Suppressor macrophage treated with lipopolysaccharide for 4 hours (primary cell): Measurements from ENCODE around the gene RAPSN.
A peak's percentile ranks its signal among the peaks of the same experiment; 100 is the strongest.

ENCODE experiments used
- DNase-seq: peaks from one replicate; pipeline ENCODE4 v3.0.0-alpha.2; 2020

RAPSN gene

DNA sequence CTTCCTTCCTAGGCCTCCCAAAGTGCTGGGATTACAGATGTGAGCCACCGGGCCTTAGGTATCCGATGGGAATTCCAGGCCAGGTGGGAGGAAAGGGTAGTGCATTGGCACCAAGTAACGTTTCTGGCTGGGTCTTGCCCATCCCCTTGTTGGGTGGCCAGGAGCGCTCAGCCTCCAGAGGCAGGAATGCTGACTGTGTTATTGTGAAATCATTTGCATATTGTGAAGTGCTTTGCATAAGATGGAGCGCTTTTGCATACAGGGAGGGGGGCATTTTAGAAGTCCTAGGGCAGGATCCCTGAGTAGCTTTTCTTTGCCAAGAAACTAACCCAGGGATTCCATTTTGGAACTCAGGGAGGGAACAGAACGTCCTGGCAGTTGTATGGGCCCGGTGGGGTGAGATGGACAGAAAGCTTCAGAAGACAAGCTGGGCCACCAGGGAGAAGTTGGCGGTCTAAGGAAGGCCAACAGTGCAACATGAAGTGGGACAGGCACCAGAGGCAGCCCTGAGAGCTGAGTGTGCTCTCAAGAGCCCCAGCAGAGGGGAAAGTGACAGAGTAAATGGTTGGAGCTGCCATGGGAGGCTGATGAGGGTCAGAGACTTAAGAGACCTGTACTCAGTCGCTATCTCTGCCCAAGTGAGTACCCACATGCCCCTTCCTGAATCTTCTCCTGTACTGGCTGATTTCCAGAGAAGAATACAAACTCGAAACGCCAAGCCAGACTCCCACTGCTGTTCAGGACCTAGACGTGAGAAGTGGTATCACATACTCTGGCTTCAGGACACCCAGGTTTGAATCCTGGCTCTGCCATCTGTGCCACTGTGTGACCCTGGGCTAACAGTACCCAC, 41.8 kb downstream of the RAPSN start:
- peak; percentile 84 for DNase-seq

DNA sequence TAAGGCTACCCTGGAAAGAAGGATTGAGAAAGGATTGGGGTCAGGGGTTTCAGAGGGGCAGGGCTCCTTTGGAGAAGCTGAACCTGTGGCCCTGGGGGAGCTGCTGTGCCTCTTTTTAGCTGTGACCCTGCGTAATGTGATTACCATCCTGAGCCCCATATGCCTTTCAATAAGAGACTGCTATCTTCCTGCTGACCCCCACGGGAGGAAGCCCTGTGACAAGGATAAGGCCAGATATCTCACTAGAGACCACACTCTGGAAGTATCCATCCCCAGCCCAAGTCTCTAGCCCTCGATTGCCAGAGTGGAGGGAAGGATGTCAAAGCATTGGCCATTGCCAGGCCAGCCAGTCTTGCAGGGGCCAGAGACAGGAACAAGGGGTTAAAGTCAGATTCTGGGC, 45.4 kb downstream of the RAPSN start:
- DNase-seq = no peak

DNA sequence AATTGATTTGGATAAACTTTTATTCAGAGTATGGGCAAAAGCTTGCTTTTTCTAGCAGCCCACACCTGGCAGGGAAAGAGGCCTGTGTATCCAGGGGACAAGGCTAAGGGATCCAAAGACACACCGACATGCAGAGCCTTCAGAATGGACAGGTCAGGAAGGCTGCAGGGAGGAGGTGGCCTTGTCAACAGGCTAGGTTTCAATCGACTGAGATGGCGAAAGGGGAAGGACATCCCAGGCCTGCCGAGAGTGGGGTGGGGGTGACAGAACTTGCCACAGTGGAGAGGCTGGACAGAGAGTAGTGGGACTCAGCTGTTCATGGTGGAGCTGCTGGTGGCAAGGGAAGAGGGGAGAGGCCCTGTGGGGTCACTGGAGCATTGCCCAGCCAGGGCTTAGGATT, 45.8 kb downstream of the RAPSN start:
- no peak for DNase-seq

DNA sequence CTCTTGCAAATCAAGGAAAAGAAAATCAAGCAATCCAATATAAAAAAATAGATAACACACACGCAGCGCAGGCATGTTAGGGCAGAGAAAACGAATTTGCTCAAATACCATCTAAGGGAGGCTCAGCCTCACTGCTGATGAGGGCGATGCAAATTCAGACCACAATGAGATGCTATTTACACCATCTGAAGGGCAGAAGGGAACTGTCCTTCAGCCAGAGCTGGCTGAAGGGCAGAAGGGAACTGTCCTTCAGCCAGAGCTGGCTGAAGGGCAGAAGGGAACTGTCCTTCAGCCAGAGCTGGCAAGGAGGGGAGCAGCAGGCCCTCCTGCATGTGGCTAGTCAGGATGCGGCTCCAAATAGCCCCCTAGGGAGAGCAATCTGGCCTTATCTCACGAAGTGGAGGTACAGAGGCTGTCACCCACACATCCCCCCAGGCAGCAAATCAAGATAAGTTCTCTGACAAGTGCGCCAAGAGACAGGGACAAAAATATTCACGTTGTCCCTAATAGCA, 48.1 kb downstream of the RAPSN start:
- no peak for DNase-seq

DNA sequence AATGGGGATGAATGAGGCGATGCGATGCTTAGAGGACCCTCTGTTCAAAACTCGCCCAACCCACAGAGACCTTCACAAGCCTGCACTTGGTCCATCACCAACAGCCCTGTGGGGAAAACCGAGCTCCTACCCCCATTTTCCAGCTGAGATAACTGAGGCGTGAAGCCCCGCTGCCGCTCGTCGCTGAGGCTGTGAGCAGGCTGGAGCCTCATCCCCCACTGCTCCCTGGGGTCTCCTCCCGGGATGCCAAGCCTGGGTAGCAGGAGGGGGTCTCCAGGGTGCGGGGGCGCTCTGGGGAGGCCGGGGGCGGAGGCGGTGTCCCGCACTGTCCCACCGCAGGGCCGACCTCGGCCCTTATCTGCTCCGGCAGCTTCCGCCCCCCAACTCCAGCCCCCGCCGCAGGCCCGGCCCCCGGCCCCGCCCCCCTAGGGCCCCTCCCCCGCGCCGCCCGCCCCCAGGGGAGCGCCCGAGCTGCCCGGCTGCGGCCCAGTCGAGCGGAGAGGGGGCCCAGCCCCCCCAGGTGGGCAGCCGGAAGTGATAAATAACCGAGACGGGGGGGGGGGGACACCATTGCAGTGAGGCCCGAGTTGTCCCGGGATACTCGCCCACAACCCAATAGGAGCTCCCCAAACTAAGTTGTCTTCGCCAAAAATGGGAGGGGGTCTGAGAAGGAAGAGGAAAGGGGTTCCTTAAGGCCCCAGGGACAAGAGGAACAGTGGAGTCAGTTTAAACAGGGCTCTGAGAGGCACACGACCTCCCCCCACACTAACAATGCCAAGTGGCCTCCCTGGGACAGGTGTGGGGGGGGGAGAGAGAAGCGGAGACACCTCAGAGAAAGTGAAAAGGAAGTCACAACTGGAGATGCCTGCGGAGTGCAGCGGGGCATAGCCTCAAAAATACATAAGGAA, 48.8 kb downstream of the RAPSN start:
- no peak for DNase-seq

DNA sequence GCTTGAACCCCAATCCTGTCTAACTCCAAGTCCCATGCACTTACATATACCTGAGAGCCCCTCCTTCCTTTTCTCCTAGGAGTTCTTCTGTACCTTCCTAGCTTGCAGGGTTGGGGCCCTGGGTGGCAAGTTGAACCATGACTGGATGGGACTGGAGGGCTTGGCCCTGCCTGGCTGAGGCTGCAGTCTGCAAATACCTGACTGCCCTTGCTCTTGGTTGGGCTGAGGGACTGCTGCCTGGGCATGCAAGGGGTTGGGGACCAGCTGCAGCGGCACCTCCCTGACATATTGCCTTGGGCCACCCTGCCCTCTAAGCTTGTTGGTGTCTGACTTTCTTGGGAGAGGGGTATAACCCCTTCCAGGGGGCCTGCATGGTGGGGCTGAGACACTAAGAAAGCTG, 50.4 kb downstream of the RAPSN start:
- no peak for DNase-seq

DNA sequence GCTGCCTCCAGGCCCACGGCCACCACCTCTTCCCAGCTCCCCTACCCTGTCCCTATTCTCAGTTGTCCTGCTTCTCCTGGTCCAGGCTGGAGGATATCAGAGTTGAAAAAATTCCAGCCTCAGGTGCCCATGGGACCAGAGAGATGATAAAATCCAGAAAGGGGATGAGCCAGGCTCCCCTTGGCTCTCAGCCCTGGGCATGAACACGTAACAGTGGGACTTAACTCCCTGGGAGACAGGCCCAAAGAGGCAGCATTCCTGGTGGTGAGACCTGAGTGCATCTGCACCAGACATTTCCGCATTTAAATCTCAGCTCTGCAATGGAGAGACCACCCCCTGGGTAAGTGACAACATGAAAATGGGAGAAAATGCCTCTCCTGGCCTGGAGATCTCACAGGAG, 50.9 kb downstream of the RAPSN start:
- DNase-seq = no peak

DNA sequence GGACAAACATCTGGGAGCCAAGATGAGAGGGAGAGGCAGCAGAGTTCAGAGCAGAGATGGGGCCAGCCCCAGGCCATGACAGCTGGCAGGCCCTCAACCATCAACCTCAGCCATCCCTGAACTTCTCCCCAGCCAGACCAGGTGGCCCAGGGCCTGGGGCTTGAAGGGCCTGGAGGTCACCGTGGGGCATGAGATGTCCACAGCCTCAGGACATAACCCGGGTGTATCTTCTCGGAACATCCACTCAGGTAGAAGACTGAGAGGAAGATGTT, 53.0 kb downstream of the RAPSN start:
- DNase-seq = no peak

DNA sequence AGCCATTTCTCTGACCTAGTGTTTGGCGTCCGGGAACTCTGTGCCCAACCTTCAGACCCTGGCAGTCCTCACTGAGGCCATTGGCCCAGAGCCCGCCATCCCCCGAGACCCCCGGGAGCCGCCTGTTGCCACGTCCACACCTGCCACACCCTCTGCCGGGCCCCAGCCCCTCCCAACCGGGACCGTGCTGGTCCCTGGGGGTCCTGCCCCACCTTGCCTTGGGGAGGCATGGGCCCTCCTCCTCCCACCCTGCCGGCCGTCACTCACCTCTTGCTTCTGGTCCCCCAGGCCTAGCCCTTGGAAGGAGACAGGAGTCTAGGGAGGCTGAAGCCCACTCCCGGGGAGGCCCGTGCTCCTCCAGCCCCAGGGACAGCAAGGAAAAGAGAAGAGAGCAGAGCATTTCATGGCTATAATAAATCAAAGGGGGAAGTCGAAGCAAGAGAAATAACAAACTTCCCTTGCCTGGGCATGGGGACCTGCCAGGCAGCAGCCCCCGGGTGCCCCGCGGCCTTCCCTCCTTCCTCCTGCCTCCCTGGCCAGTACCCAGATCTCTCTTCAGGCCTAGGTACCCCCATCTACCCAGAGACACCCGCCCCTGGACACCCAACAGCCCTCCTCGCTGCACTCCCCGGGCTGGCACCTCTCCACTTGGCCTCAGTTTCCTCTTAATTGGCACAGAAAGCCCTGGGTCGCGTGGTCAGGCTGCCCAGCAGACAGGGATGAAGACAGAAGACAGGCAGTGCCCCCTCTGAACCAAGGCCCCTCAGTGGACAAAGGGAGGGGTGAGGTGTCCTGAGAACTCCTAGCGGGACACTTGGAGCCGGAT, 53.5 kb downstream of the RAPSN start:
- no peak for DNase-seq

DNA sequence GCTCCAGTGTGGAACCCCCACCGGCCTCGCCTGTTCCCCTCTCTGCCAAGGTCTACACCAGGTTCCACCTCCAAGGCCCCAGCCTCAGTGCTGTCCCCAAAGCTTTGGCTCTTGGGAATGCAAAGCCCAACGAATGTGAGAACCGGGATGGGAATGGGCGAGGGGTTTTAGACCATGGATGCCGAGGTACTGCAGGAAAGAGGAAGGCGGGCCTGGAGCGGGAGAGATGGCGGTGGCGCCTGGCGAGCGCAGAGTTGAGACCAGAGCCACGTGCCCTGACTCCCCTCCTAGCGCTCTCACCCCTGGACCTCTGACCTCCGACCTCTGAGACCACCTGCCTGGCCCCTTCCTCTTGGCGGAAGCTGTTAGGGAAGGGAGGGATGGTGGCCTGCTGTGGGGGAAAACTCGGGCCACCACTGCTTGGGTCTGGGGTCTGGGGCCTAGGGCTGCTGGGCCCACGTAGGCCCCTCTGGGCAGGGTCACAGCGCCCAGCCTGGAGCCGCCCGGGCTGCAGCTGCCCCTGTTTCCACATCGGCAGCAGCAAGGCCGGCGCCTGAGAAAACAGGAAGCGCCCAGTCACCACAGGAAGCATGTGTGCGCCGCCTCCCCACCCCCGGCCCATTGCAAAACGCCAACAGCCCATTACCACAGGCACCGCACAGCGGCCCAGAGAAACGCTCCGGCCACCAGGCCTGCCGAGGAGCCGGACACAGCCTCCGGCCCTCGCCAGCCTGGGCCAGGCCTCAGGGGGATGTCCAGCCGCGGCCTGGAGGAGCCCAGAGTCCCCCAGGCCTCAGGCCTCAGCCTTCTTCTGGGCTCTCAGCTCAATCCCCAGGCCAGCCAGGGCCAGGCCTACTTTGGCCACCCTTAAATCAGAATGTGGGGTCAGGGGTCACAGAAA, 54.4 kb downstream of the RAPSN start:
- peak; percentile 97 for DNase-seq

DNA sequence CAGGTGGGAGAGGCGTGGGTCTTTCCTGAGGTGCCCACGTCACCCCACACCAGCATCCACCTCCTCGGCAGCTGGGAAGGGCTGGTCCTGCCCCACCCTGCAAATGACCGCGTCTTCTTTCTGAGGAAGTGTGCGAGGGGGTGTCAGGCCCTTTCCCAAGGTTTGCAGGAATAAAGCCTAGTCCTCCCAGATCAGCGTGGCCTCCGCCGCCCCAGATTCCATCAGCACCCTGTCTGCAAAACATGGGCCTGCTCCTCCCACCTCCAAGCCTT, 55.0 kb downstream of the RAPSN start:
- peak; percentile 79 for DNase-seq

DNA sequence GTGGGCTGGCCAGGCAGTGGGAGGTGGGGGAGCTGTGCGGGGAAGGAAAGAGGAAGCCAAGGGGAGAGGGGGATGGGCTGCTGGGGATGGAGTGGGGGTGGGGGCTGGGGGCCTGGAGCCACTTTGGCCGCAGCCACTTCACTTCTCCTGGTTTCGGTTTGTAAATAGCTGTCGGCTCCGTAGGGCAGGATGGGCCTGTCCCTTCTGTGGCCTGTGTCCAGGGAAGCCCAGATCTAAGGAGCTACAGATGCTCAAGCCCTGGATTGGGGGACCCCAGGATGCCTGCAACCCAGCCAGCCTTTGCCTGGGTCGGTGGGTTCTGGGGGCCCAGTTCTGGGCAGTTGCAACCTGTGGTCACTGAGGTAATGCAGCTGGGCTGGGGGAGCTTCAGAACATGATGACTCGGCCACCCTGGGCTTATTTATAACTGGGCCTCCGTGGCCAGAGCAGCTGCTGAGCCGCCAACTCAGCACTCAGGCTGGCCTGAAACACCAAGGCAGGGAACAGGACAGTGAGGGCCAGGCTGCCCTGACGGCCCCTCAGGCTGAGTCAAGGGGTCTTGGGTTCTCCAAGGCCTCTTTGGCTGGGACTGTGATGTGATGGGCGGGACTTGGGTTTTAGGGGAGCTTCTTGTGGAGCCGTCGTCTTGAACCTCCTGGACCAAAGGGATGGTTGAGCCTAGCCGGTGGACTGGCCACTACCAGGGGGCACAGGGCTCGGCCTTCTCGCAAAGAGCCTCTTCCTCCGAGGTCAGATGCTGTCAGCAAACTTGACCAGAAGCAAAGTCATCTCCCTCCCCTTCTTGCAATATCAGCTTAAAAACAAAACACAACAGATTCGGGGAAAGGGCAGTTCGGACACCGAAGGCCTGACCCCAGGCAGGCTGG, 55.5 kb downstream of the RAPSN start:
- peak; percentile 82 for DNase-seq

DNA sequence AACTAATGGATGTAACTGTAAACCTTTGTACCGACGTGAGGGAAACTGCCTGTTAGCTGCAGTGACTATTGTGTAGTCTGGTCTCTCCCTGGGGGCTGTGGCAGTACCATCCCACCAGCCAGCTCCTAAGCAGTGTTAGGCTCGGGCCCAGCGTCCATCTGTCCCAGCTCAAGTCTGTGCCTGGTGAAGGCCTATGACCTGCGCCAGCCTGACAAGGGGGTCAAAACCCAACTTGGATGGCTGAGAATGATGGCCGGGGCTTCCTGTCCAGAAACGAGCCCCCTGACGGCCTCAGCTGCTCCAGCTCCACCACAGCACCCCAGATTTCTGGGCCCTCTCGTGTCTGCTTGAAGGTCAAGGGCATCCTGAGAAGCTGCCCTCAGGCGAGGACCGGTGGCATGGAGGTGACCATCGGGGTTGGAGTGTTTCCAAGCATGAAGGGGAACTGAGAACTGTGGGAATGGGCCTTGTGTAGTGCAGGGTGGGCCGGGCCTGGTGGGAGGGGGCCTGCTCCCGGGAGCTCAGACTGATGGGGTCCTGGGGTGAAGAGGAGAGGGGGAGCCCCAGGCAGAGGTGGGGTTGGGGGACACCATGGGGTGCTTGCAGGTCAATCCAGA, 56.3 kb downstream of the RAPSN start:
- peak; percentile 52 for DNase-seq

DNA sequence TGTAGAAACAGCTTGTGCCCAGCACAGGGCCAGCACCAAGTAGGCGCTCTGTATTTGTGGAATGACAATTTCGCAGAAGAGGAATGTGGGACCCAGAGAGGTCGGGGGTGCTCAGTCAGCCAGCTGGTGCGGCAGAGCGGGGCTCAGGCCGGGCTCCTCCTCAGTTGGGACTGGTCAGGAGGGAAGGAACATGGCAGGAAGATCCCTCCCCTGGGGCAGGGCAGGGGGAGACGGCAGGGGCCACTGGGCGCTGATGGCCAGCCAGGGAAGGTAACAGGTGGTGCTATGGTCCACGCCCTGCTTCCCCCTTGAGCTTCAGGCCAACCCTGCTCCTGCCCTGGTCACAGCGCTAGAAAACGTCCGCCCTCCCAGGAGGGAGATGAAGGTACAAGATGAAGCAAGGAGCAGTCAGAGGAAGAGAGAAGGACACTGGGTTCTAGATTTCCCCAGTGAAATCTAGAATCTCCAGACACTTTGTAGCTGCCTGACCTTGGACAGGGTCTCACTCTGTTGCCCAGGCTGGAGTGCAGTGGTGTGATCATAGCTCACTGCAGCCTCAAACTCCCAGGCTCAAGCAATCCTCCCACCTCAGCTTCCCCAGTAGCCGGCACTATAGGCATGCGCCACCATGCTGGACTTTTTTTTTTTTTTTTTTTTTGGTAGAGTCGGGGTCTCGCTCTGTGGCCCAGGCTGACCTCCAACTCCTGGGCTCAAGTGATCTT, 57.1 kb downstream of the RAPSN start:
- no peak for DNase-seq

DNA sequence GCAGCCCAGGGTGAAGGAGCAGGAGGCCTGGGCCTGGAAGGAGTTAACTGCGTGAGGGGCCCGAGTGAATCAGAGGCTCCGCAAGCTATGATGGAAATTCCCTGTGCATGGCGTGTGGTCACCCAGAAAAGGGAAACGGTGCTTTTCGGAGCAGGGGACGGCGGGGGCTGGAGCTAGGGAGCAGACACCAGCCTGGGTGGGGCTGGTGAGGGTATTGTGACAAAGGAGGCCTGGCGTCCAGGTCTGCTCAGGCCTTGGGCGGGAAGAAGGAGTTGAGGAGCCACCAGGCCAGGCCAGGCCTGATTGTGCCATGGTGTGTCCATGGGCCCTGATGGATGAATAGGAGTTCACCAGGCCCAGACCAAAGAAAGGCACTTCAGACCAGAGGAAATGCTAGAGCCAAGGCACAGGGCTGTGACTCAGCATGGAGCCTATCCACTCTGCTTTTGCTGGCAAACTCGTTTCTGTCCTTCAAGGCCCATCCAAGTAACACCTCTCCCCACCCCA, 57.8 kb downstream of the RAPSN start:
- DNase-seq = peak; percentile 96

DNA sequence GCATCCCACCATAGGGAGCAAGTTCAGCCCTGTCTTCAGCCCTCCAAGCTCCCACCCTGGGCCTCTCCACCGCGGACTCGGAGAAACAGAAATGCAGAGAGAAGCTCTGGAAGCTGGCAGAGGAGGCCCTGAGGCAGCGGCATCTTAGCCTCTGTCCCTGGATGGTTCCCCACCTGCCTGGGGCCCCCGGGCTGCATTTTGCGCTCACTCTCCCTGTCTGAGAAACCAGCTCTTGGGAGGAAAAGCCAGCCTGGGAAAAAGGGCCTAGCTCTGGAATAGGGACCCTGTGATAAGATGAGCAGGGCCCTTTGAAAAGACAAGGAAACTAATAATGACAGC, 58.5 kb downstream of the RAPSN start:
- no peak for DNase-seq

DNA sequence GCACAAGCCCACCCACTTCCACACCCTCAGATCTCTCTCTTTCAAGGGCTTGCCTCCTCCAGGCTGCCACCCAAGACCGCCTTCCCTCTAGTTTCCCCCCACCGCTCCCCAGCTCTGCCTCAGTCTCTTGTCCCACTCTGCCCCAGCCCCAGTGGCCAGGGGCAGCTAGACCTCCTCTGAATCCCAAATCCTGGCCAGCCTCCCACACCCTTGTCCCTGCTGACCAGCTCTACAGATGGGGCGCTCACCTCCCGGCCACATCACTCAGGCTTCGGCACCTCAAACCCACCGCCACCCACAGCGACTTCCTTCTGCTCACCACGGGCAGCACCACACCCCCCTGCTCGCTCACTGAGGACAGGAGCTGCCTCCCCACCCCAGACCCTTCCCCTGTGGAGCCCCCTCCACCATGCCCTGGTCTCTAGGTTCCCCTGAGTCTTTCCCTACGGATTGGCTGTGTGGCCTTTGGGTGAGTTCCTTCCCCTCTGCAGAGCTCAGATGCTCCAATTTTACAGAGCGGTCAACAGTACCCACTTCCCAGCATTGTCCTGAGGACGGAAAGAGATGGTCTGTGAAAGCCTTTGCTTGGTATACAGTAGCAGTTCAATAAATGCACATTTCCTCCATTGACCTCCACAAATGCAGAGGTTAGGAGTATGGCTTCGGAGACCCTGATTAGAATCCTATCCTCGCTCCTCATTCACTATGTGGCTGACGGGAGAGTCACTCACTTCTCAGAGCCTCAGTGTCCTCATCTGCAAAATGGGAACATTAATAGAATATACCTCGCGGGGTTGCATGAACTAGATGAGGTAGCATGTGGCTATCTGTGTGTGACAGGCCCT, 59.1 kb downstream of the RAPSN start:
- no peak for DNase-seq

DNA sequence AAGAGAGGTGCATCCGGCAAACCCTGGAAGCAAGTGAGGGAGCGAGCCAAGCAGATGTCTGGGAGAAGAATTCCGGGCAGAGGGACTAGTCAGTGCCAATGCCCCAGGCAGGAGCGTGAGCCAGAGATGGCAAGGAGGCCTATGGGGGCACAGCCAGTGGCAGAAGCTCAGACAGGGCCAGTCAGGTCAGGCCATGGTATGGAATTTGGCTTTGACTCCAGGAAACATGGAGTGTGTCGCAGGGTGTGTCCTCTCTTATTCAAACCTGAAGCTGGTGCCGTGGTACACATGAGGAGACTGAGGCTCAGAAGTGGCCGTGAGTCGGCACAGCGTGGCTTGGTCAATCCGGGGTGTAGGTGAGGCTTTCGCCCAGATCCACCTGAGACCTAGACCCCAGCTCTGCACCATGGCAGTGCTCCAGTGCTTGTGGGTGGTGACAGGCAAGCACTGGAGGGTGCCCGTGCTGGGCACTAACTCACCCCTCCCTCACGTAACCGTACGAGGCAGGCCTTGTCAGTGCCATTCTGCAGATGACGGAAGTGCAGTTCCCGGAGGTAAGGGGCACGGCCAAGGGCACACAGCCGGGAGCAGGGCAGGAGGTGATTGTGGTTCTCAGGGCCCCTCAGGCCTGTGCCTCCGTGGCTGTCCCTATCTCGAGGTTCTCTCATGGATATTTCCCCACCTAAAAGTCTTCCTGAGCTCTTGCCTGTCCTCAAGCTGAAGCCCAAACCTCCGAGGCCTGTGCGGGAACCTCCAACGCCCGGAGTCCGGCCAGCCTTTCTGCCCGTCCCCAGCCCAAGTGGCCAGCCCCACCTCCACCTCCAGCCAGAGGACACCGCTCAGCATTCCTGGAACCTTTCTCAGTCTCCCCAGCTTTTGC, 60.0 kb downstream of the RAPSN start:
- peak; percentile 37 for DNase-seq
